Caco-2 (cell line): ENCODE results near the gene KNSTRN. TPM values are rescaled to one million over a fixed set of nuclear protein-coding genes. Genes with fewer than 3 reads are reported as not detected.

Experiments
- BruUV-seq: library from RNA; stranded (reverse); fragments of 400-500 nt; replicated peaks from 2 replicates; lab custom pipeline; 2021; lab: Mats Ljungman, UMichigan
- CTCF ChIA-PET: fragments of 300-600 bp; sonication (Branson Sonifier 250); formaldehyde crosslinking; loops from one replicate; lab custom pipeline; 2022; ENCODE audit warnings: antibody characterized with exemption; lab: Charles Lee
- POLR2A ChIA-PET: fragments of 300-600 bp; sonication (Branson Sonifier 250); formaldehyde crosslinking; loops from one replicate; lab custom pipeline; 2022; ENCODE audit warnings: antibody characterized with exemption; lab: Charles Lee
- DNase-seq, 2 experiments: peaks; one replicate each; pipeline versions ENCODE4 v3.0.0 to v3.0.0-alpha.2; 2020 to 2022
- H3K27me3 ChIP-seq: replicated peaks from 2 replicates; pipeline ENCODE4 v1.6.0; 2011; ENCODE audit warnings: low read length; ENCODE audit not compliant: control insufficient read depth, insufficient read depth
- H3K36me3 ChIP-seq: 2 replicates; pipeline ENCODE4 v1.5.1; 2011; ENCODE audit warnings: low read length; ENCODE audit not compliant: control insufficient read depth, insufficient read depth
- H3K4me1 ChIP-seq: fragments of 250-450 bp; sonication (Bioruptor Pico); 2 replicates; pipeline ENCODE4 v1.5.1; 2020; ENCODE audit warnings: mild to moderate bottlenecking
- H3K4me3 ChIP-seq: 2 replicates; pipeline ENCODE4 v1.5.1; 2011; ENCODE audit warnings: low read depth, mild to moderate bottlenecking, control low read depth, low read length
- H3K9me3 ChIP-seq: fragments of 250-450 bp; sonication (Bioruptor Pico); 2 replicates; pipeline ENCODE4 v1.5.1; 2020; ENCODE audit warnings: mild to moderate bottlenecking, moderate library complexity
- H3K27ac Mint-ChIP-seq: one replicate; pipeline ENCODE4 v1.8.0; 2022; ENCODE audit warnings: mixed read lengths; ENCODE audit not compliant: unreplicated experiment
- H3K27me3 Mint-ChIP-seq: one replicate; pipeline ENCODE4 v1.8.0; 2022; ENCODE audit warnings: mixed read lengths; ENCODE audit not compliant: insufficient read depth, unreplicated experiment
- H3K36me3 Mint-ChIP-seq: one replicate; pipeline ENCODE4 v1.8.0; 2022; ENCODE audit warnings: mild to moderate bottlenecking, mixed read lengths; ENCODE audit not compliant: insufficient read depth, unreplicated experiment
- H3K4me1 Mint-ChIP-seq: one replicate; pipeline ENCODE4 v1.8.0; 2022; ENCODE audit warnings: low read depth, mixed read lengths; ENCODE audit not compliant: unreplicated experiment
- H3K4me3 Mint-ChIP-seq: one replicate; pipeline ENCODE4 v1.8.0; 2022; ENCODE audit warnings: mild to moderate bottlenecking, moderate library complexity, mixed read lengths; ENCODE audit not compliant: unreplicated experiment
- H3K9me3 Mint-ChIP-seq: one replicate; pipeline ENCODE4 v1.8.0; 2022; ENCODE audit warnings: mixed read lengths; ENCODE audit not compliant: unreplicated experiment
- CTCF ChIP-seq, 2 experiments: fragments of 200-600 bp in 1 of 2; IDR thresholded peaks; 1 replicate in 1 of 2; 2 replicates in 1 of 2; pipeline versions ENCODE4 v1.5.1 to v1.8.0; 2011 to 2022; ENCODE audit warnings: antibody characterized with exemption in 1 of 2, control low read depth in 1 of 2, inconsistent platforms in 1 of 2, low read depth in 1 of 2, low read length in 1 of 2, mild to moderate bottlenecking in 1 of 2, moderate library complexity in 1 of 2; ENCODE audit not compliant: insufficient read depth in 1 of 2, severe bottlenecking in 1 of 2, unreplicated experiment in 1 of 2
- intact Hi-C: fragments of 100-400 bp; cut with micrococcal nuclease; formaldehyde crosslinking; loops from one replicate; pipeline ENCODE4 v1.10.0; 2022; ENCODE audit not compliant: unreplicated experiment
- total RNA-seq: library from RNA; stranded (reverse); gene quantifications from 2 replicates; pipeline ENCODE4 v1.2.3, GENCODE V29; 2022

KNSTRN gene
- total RNA-seq, 1 experiment from 2014 or later = 74.7 TPM

DNA sequence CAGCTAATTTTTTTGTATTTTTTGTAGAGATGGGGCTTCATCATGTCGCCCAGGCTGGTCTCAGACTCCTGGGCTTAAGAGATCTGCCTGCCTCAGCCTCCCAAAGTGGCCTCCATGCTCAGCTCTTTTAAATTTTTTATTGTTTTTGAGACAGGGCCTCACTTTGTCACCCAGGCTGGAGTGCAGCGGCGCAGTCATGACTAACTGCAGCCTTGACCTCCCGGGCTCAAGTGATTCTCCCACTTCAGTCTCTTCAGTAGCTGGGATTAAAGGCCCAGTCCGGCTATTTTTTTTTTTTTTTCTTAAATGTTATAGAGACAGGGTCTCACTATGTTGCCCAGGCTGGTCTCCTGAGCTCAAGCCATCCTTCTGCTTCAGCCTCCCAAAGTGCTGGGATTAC, 43.2 kb downstream of the KNSTRN start:
- H3K9me3 Mint-ChIP-seq = no peaks in the 10 kb centered on the region
- CTCF ChIA-PET = interaction anchor here (0.7 kb wide), 1 partner anchor 637 kb away, joined by 3 read pairs; no protein-coding TSS in a partner anchor
- no peaks in the 10 kb centered on the region for H3K9me3 ChIP-seq
- H3K27me3 Mint-ChIP-seq = no peaks in the 10 kb centered on the region
- TF ChIP-seq CTCF (IDR thresholded peaks at IDR 0.05; ENCODE audit: insufficient read depth in 1 of 2, low read depth in 1 of 2, low read length in 1 of 2, severe bottlenecking in 1 of 2, unreplicated experiment in 1 of 2) = no peak
- intact Hi-C loops = no loop called here
- H3K4me1 ChIP-seq = peaks cover 12% of the 10 kb centered on the region; the same call in 1 of the 2 replicates
- POLR2A ChIA-PET = no interaction called here
- H3K36me3 Mint-ChIP-seq = peaks cover 10% of the 10 kb centered on the region
- H3K27me3 ChIP-seq = no peaks in the 10 kb centered on the region
- H3K36me3 ChIP-seq = no peaks in the 10 kb centered on the region
- BruUV-seq = no TSS peak
- H3K4me1 Mint-ChIP-seq = peaks cover 8% of the 10 kb centered on the region
- no peak overlapping the region for H3K4me3 Mint-ChIP-seq
- no peak overlapping the region for H3K27ac Mint-ChIP-seq
- DNase-seq = no peak
- H3K4me3 ChIP-seq = no peak overlapping the region

GRCh38 chr15:40427188-40427587, 44.7 kb downstream of the KNSTRN start:
- H3K27me3 ChIP-seq = no peaks in the 10 kb centered on the region
- TF ChIP-seq CTCF (IDR thresholded peaks at IDR 0.05; ENCODE audit: insufficient read depth in 1 of 2, low read depth in 1 of 2, low read length in 1 of 2, severe bottlenecking in 1 of 2, unreplicated experiment in 1 of 2) = no peak
- ChIA-PET CTCF (no interaction called here), POLR2A (no interaction called here)
- intact Hi-C loops = no loop called here
- no peaks in the 10 kb centered on the region for H3K9me3 ChIP-seq
- peaks cover 8% of the 10 kb centered on the region; the same call in 1 of the 2 replicates for H3K4me1 ChIP-seq
- no peaks in the 10 kb centered on the region for H3K36me3 ChIP-seq
- DNase-seq = no peak
- no peak overlapping the region for H3K4me3 Mint-ChIP-seq
- H3K9me3 Mint-ChIP-seq = no peaks in the 10 kb centered on the region
- peaks cover 10% of the 10 kb centered on the region for H3K4me1 Mint-ChIP-seq
- BruUV-seq = no TSS peak
- H3K27me3 Mint-ChIP-seq = no peaks in the 10 kb centered on the region
- H3K27ac Mint-ChIP-seq = no peak overlapping the region
- no peak overlapping the region for H3K4me3 ChIP-seq
- peaks cover 6% of the 10 kb centered on the region for H3K36me3 Mint-ChIP-seq

- no TSS peak for BruUV-seq
- TF ChIP-seq CTCF (IDR thresholded peaks at IDR 0.05; ENCODE audit: insufficient read depth in 1 of 2, low read depth in 1 of 2, low read length in 1 of 2, severe bottlenecking in 1 of 2, unreplicated experiment in 1 of 2) = no peak
- intact Hi-C loops = no loop called here
- Mint-ChIP-seq H3K9me3 (no peaks in the 10 kb centered on the region), H3K27ac (no peak overlapping the region), H3K4me3 (no peak overlapping the region), H3K27me3 (no peaks in the 10 kb centered on the region), H3K4me1 (peaks cover 10% of the 10 kb centered on the region), H3K36me3 (peaks cover 6% of the 10 kb centered on the region)
- Histone ChIP-seq H3K36me3 (no peaks in the 10 kb centered on the region), H3K27me3 (no peaks in the 10 kb centered on the region), H3K4me1 (peaks cover 8% of the 10 kb centered on the region; the same call in 1 of the 2 replicates), H3K4me3 (no peak overlapping the region), H3K9me3 (no peaks in the 10 kb centered on the region)
- ChIA-PET POLR2A (no interaction called here), CTCF (no interaction called here)
- no peak for DNase-seq
Observed at GRCh38 chr15:40428185-40428584, 45.7 kb downstream of the KNSTRN start.
